PC-3 (cell line): ENCODE measurements around the gene TMEM161B.

Experiments
- EZH2 ChIP-seq: fragments of 300-600 bp; sonication (generic); IDR thresholded peaks from one replicate; pipeline ENCODE4 v1.6.1; 2017; ENCODE audit warnings: antibody characterized with exemption, mild to moderate bottlenecking, low read length; ENCODE audit not compliant: unreplicated experiment
- EZH2phosphoT487 ChIP-seq: fragments of 300-600 bp; sonication (generic); IDR thresholded peaks from 2 replicates; pipeline ENCODE4 v1.6.1; 2018; ENCODE audit warnings: mild to moderate bottlenecking, antibody characterized with exemption, low read length, borderline replicate concordance
- TF ChIP-seq, protein P1 (sequence below): fragments of 300-600 bp; sonication (generic); conservative IDR thresholded peaks from 2 replicates; pipeline ENCODE4 v1.5.1; 2017; ENCODE audit warnings: antibody characterized with exemption, low read depth, mild to moderate bottlenecking, low read length

DNA sequence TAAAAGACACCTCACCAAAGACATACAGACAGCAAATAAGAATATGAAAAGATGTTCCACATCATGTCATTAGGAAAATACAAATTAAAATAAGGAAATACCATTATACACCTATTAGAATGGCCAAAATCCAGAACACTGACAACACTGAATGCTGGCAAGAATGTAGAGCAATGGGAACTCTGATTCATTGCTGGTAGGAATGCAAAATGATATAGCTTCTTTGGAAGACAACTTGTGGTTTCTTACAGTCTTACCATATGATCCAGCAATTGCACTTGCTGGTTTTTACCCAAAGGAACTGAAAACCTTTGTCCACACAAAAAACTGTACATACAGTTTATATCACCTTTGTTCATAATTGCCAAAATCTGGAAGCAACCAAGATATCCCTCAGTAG lies 6.5 kb downstream of the TMEM161B start:
- TF ChIP-seq, protein P1, sequence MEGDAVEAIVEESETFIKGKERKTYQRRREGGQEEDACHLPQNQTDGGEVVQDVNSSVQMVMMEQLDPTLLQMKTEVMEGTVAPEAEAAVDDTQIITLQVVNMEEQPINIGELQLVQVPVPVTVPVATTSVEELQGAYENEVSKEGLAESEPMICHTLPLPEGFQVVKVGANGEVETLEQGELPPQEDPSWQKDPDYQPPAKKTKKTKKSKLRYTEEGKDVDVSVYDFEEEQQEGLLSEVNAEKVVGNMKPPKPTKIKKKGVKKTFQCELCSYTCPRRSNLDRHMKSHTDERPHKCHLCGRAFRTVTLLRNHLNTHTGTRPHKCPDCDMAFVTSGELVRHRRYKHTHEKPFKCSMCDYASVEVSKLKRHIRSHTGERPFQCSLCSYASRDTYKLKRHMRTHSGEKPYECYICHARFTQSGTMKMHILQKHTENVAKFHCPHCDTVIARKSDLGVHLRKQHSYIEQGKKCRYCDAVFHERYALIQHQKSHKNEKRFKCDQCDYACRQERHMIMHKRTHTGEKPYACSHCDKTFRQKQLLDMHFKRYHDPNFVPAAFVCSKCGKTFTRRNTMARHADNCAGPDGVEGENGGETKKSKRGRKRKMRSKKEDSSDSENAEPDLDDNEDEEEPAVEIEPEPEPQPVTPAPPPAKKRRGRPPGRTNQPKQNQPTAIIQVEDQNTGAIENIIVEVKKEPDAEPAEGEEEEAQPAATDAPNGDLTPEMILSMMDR, result no peak
- TF ChIP-seq EZH2phosphoT487, result no peak
- TF ChIP-seq EZH2, result no peak
